Measurements from ENCODE around the gene FRAT2. TPM values are rescaled to one million over a fixed set of nuclear protein-coding genes. Genes with fewer than 3 reads are reported as not detected.

The FRAT2 gene
- total RNA-seq, 2 experiments from 2014 or later: 27.0 to 27.6 TPM

DNA sequence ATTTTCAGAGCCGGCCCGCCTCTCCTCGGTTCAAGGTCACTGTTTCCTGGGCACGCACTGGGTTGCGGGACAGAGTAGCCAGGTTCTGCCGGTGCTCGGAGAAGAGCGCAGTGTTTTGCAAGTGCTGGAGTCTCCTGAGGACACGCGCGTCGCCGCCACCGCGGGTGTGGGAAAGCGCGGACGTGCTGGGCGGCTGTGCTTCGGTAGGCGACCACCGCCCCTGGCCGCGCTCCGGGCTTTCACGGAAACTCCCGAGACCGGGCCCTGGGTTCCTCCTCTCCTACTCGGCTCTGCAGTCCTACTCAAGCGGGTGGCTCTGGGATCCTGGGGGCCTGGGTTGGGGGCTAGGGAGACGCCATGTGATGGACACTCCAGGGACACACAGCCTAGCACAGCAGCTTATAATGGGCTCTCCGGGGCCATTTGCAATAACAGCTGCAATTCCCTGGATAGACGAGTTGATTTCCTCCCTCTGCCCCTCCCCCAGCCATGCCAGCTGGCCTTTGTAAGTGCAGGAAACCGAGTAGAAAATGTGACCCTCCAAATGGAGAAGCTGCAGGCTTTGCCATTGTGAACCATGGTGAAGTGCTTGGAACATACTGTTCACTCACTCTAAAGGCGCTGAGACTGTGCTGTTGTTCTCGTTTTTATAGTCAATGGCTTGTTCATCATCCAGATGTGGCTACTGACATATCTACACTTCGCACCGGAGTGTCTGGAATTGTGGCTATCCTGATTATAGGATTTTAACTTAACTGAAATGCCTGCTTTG is 13.3 kb downstream of the FRAT2 start:
- Mint-ChIP-seq H3K27me3 (no peaks in the 10 kb centered on the region), H3K27ac (peak overlapping the region; percentile 89), H3K4me3 (peak overlapping the region; percentile 97), H3K36me3 (ENCODE audit: low read depth) (peaks cover 19% of the 10 kb centered on the region), H3K4me1 (ENCODE audit: low read depth) (peaks cover 41% of the 10 kb centered on the region), H3K9me3 (no peaks in the 10 kb centered on the region)
- DNase-seq: peak in 4 of 14 experiments; percentile 12 to 43 (median 28)
- Histone ChIP-seq H3K27ac (ENCODE audit: low read depth in 1 of 2, low read length in 2 of 2) (peak overlapping the region in 1 of 2 donors; percentile 66), H3K4me3 (ENCODE audit: low read length) (peak overlapping the region; percentile 65), H3K27me3 (ENCODE audit: control insufficient read depth in 1 of 2, insufficient read depth in 2 of 2, low read length in 2 of 2) (no peaks in the 10 kb centered on the region), H3K9me3 (ENCODE audit: control insufficient read depth in 1 of 2, insufficient read depth in 1 of 2, low read length in 2 of 2) (no peaks in the 10 kb centered on the region), H3K4me1 (ENCODE audit: insufficient read depth, low read length) (peaks cover 36% of the 10 kb centered on the region), H3K36me3 (ENCODE audit: insufficient read depth, low read length) (no peaks in the 10 kb centered on the region)
- ATAC-seq (ENCODE audit: poor library complexity): no peak
- CTCF ChIA-PET: interaction anchor here (1.1 kb wide), 1 partner anchor 43 kb away, joined by 3 read pairs; no protein-coding TSS in a partner anchor
- TF ChIP-seq, protein P1, sequence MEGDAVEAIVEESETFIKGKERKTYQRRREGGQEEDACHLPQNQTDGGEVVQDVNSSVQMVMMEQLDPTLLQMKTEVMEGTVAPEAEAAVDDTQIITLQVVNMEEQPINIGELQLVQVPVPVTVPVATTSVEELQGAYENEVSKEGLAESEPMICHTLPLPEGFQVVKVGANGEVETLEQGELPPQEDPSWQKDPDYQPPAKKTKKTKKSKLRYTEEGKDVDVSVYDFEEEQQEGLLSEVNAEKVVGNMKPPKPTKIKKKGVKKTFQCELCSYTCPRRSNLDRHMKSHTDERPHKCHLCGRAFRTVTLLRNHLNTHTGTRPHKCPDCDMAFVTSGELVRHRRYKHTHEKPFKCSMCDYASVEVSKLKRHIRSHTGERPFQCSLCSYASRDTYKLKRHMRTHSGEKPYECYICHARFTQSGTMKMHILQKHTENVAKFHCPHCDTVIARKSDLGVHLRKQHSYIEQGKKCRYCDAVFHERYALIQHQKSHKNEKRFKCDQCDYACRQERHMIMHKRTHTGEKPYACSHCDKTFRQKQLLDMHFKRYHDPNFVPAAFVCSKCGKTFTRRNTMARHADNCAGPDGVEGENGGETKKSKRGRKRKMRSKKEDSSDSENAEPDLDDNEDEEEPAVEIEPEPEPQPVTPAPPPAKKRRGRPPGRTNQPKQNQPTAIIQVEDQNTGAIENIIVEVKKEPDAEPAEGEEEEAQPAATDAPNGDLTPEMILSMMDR (IDR thresholded peaks at IDR 0.05): no peak
- intact Hi-C loops (cut with DNase I, micrococcal nuclease): no loop called here
- POLR2A ChIA-PET: interaction anchor here (1.3 to 3.2 kb wide), 2 partner anchors 11 to 13 kb away, joined by 5 to 18 read pairs; partner anchors contain the start of gene FRAT2

DNA sequence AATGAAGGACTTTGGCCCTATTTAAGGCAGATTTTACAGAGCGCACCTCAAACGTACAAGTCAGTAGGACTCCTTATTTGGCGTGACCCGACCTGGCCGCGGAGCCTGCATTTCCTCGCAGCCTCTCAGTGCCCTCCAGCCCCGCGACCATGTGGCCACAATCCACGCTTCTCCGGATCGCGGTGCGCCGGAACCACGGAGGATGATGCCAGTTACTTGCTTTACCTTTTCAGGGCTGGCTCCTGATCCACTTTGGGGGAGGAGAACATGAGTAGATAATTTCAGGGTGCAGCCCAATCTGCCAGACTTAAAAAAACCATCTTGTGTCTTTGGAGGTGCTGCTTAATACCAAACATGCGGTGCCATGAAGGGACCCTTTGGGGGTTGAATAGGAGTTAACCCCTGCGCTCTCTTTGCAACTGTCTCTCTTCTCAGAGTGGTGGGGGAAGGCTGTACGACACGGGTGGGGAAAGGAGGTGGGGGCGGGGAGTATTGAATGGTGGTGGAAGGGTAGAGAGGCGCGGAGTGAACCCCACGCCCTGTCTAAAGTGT is 14.0 kb downstream of the FRAT2 start:
- ATAC-seq (ENCODE audit: poor library complexity) (peak; percentile 3), DNase-seq (peak in 9 of 14 experiments; percentile 8 to 43 (median 17))
- no peaks in the 10 kb centered on the region for H3K36me3 ChIP-seq (ENCODE audit: insufficient read depth, low read length)
- Mint-ChIP-seq H3K9me3 (no peaks in the 10 kb centered on the region), H3K27me3 (no peaks in the 10 kb centered on the region), H3K4me1 (ENCODE audit: low read depth) (peaks cover 38% of the 10 kb centered on the region), H3K27ac (peak overlapping the region; percentile 89), H3K36me3 (ENCODE audit: low read depth) (peaks cover 19% of the 10 kb centered on the region), H3K4me3 (peak overlapping the region; percentile 97)
- H3K27ac ChIP-seq (ENCODE audit: low read depth in 1 of 2, low read length in 2 of 2): peak overlapping the region; percentile 66 to 72
- H3K27me3 ChIP-seq (ENCODE audit: control insufficient read depth in 1 of 2, insufficient read depth in 2 of 2, low read length in 2 of 2): no peaks in the 10 kb centered on the region
- ChIA-PET CTCF (interaction anchor here (1.7 to 2.2 kb wide), 3 partner anchors 8 to 42 kb away, joined by 4 to 24 read pairs (median 10); partner anchors contain the start of gene FRAT2), POLR2A (interaction anchor here (0.8 to 3.5 kb wide), 11 partner anchors 8 to 488 kb away, joined by 3 to 178 read pairs (median 12); partner anchors contain the start of genes ARHGAP19, FRAT2, RRP12 and UBTD1)
- TF ChIP-seq, protein P1 (IDR thresholded peaks at IDR 0.05): no peak
- intact Hi-C loops (cut with DNase I, micrococcal nuclease): loop anchor here (1.0 kb wide), 2 partner anchors 12 to 13 kb away; no protein-coding TSS in a partner anchor
- no peaks in the 10 kb centered on the region for H3K9me3 ChIP-seq (ENCODE audit: control insufficient read depth in 1 of 2, insufficient read depth in 1 of 2, low read length in 2 of 2)
- H3K4me1 ChIP-seq (ENCODE audit: insufficient read depth, low read length): peaks cover 36% of the 10 kb centered on the region
- peak overlapping the region; percentile 65 for H3K4me3 ChIP-seq (ENCODE audit: low read length)

- H3K27ac ChIP-seq (ENCODE audit: low read depth in 1 of 2, low read length in 2 of 2): peak overlapping the region; percentile 66 to 72
- ChIA-PET POLR2A (interaction anchor here (0.6 to 3.5 kb wide), 15 partner anchors 8 to 487 kb away, joined by 3 to 178 read pairs (median 4); partner anchors contain the start of genes ARHGAP19, FRAT2, RRP12 and UBTD1), CTCF (interaction anchor here (0.9 to 2.2 kb wide), 4 partner anchors 8 to 81 kb away, joined by 3 to 24 read pairs (median 7); partner anchors contain the start of gene FRAT2)
- TF ChIP-seq, protein P1 (IDR thresholded peaks at IDR 0.05): no peak
- peak overlapping the region; percentile 89 for H3K27ac Mint-ChIP-seq
- H3K9me3 Mint-ChIP-seq: no peaks in the 10 kb centered on the region
- DNase-seq (peak; percentile 41 to 86 (median 60)), ATAC-seq (ENCODE audit: poor library complexity) (peak; percentile 37)
- peak overlapping the region; percentile 80 for H3K4me3 ChIP-seq (ENCODE audit: low read length)
- peaks cover 19% of the 10 kb centered on the region for H3K36me3 Mint-ChIP-seq (ENCODE audit: low read depth)
- H3K27me3 ChIP-seq (ENCODE audit: control insufficient read depth in 1 of 2, insufficient read depth in 2 of 2, low read length in 2 of 2): no peaks in the 10 kb centered on the region
- intact Hi-C loops (cut with DNase I, micrococcal nuclease): loop anchor here (1.0 to 5.0 kb wide), 3 partner anchors 12 to 82 kb away; partner anchors contain the start of gene RRP12 (in 1 of the 2)
- H3K4me1 Mint-ChIP-seq (ENCODE audit: low read depth): peaks cover 38% of the 10 kb centered on the region
- no peaks in the 10 kb centered on the region for H3K9me3 ChIP-seq (ENCODE audit: control insufficient read depth in 1 of 2, insufficient read depth in 1 of 2, low read length in 2 of 2)
- no peaks in the 10 kb centered on the region for H3K27me3 Mint-ChIP-seq
- peak overlapping the region; percentile 97 for H3K4me3 Mint-ChIP-seq
- H3K36me3 ChIP-seq (ENCODE audit: insufficient read depth, low read length): no peaks in the 10 kb centered on the region
- peaks cover 36% of the 10 kb centered on the region for H3K4me1 ChIP-seq (ENCODE audit: insufficient read depth, low read length)
Observed at GRCh38 chr10:97319671-97320479, 14.7 kb downstream of the FRAT2 start.
